ENCODE data around the gene CLTB.

CLTB gene

GRCh38 chr5:176382721-176383120 lies 33.6 kb downstream of the CLTB start:
- DNase-seq (ENCODE audit: low read depth) = no peak

DNA sequence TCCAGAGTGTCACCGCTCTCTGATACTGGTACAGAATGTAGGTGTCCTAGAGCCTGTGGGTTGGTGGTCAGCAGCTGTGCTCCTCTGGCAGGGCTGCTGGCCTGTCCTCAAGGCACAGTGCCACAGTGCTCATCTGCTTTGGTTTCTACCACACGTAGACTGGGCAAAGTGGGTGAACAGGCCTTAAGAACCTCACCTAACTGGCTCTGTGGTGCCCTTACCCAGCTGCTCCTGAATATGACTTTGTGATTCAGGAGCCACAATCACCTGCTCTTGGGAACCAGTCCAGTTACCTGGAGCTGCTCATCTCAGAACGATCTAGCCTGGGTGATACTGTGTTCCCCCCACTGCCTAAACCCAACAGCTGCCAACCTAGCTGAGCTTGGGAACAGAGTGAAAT lies 34.4 kb downstream of the CLTB start:
- no peak for DNase-seq (ENCODE audit: low read depth)

GRCh38 chr5:176381423-176381822 lies 34.9 kb downstream of the CLTB start:
- DNase-seq (ENCODE audit: low read depth) = no peak

- no peak for DNase-seq (ENCODE audit: low read depth)
These were observed 36.5 kb downstream of the CLTB start for GRCh38 chr5:176379881-176380280.

DNA sequence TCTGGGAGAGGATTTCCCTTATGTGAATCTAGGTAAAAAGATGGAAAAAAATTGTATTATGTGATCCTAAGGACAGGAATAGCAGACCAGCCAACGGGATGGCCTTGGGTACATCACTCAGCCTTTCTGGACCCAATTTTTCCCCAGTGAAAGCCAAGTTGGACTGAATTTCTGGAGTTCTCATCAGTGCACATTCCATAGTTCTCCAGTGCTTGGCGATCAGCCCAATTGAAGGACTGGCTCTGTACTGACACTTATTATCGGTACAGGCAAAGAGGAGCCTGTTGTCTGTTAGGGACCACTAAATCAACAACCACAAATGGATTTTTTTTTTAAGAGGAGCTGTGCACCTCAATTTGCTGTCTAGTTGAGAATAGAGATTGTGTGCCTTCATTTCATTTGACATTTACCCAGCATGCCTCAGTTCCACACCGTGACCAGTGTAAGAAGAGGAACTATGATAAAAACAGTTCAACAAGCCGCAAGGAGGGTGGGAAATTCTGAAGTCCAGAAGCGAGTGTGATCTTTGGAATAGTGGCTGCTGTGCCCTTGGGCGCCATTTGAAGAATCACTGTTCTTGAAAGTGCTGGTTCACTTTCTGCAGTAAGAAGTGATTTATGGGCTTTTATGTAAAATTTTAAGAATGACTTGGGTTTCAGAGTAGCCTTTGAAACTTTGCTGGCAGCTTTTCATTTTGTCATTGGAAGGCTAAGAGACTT lies 43.1 kb downstream of the CLTB start:
- DNase-seq (ENCODE audit: low read depth) = no peak

- no peak for DNase-seq (ENCODE audit: low read depth)
These were observed 44.5 kb downstream of the CLTB start for GRCh38 chr5:176371621-176372539.

DNA sequence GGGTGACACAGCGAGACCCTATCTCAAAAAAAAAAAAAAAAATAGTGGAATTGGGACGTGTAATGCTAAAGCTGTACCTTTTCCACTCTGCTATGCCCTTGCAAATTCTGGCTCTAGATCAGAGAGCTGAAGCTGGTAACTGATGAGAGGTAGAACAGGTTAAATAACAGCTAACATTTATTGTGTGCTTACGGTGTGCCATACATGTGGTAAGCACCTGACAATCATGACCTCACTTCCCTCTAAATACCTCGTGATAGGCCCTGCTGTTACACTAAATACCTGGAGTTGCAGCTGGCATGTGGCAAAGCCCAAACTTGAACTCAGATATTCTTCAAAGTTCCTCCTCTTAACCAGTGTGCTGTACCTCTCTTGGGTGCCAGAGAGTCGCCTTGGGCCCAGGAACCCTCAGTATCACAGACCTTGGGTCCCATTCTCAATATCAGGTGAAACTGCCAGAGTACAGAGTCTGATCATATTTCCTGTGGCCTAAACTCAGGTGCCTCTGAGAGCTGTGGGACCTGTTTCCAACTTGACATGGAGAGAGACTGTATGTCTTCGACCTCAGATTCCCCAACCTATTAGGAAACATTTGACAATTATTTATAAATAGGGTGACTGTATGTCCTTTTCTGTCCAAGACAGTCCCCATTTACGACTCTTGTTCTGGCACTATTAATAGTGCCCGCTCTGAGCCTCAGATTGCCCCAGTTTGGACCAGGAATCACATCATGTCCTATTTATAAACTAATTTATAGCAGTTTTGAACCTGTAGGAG lies 46.2 kb downstream of the CLTB start:
- DNase-seq (ENCODE audit: low read depth) = no peak

GRCh38 chr5:176368726-176369125 lies 47.6 kb downstream of the CLTB start:
- DNase-seq (ENCODE audit: low read depth) = no peak

- DNase-seq (ENCODE audit: low read depth) = no peak
These were observed 50.0 kb downstream of the CLTB start for GRCh38 chr5:176366232-176366894.

DNA sequence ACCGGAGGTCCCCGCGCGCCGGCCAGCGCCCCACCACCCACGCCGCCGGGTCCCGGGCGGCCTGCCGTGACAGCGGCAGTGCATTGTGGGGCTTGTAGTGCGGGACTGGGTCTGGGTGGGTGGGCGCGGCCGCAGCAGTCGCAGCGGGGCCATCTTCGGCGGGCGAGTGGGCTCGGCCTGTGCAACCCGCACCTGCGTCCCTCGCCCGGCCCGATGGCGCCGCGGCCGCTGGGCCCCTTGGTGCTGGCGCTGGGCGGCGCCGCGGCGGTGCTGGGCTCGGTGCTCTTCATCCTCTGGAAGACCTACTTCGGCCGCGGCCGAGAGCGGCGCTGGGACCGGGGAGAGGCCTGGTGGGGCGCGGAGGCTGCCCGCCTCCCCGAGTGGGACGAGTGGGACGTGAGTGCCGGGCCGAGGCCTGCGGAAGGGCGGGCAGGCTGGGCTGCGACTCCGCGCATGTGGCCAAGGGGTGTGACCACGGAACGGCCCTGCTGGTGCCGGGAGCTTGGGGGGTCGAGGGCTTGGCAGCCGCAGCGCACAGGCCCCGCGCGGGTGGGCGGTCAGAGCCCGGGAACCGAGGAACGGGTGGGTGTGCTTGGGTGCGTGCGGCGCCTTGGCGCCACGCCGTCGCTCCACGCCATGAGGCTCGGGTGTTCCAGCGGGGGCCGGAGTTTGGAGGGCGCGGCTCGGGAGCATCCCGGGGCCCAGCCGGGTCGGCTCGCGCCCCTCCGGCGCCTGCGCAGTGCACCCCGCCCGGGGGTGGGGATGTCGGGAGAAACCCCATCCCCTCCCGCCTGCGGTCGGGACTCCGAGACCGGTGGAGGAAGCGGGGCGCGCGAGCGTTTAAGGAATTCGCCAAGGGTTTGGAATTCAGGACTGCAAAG lies 50.7 kb downstream of the CLTB start, which contains the start of gene ARL10:
Gene ARL10 (plus strand): TSS at position 137 of the 881 bp plus-strand sequence. CDS start 77 bp downstream, at position 214.
- DNase-seq (ENCODE audit: low read depth) = peak; percentile 42

- no peak for DNase-seq (ENCODE audit: low read depth)
These were observed 51.5 kb downstream of the CLTB start for GRCh38 chr5:176364765-176365350.

DNA sequence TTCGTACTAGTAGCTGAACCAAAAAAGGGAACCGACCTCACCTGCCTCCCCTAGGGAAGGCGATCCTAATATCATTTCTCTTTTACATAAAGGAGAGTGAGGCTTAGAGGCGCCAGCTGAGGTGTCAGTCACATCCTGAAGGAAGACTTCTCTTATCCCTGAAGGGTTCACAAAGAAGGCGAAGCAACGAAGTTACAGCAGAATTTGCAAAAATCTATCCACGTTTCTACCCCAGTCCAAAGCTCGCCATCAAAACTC lies 54.2 kb downstream of the CLTB start:
- no peak for DNase-seq (ENCODE audit: low read depth)

- peak; percentile 86 for DNase-seq (ENCODE audit: low read depth)
These were observed 54.7 kb downstream of the CLTB start, which contains the start of gene KIAA1191 for GRCh38 chr5:176361437-176362232. TSS of gene KIAA1191 (minus strand) at chr5:176361764. CDS start at chr5:176359508, 2,256 bp downstream.

DNA sequence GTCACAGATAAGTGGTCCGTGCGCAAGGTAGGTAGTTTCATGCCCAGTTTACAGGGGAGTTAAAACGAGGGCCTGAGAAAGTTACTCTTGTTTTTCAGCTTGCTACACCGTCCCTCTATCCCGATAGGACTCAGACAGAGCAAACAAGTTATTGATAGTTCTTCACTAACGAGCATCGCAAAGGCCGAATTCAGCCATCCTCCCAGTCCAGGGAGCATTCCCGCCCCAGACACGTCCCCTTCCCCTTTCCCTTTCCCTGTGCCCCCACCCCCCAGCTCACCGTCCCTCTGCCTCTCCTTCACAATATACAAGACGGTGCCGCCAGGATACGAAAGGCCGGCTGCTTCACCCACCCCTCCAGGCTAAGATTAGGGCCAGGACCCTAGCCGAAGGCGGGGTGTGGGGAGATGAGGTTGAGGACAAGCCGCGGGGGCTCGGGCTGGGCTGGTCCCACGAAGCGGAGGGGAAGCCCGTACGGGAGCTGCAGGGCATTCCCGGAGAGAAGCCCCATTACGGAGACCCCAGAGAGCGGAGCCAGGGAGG lies 55.4 kb downstream of the CLTB start:
- no peak for DNase-seq (ENCODE audit: low read depth)

DNA sequence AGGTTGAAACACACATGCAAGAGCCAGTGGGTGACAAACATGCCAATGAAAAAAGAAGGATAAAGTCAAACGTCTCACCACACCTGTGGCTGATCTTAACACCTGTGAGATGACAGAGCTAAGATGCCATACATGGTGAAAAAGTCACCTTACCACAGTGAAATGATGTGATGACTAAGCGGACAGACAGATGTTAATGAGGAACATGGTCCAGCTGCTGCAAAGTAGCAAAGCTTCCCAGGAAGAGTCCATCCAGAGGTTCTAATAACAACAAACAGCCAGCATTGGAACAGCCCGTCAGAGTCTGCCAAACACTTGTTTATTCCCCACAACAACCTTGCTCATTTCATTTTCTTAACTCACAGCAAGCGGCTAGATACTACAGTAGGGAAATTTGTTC lies 56.7 kb downstream of the CLTB start:
- no peak for DNase-seq (ENCODE audit: low read depth)

DNA sequence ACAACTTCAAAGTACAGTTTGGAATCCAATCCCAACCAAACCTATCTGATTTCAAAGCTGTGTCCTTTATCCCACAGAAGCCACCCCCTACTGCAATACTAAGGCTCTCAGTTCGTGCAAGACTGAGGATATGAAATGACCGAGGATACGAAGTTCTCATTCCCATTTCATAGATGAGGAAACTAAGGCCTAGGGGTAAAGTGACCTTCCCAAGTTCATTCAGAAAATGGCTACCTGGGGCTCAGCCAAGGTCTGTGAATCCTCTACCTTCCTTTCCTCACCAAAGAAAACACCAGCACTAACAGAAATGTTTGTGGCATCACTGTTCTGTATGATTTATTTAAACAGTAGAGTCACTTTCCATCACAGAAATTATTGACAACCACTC lies 60.2 kb downstream of the CLTB start:
- no peak for DNase-seq (ENCODE audit: low read depth)

- DNase-seq (ENCODE audit: low read depth) = no peak
These were observed 60.8 kb downstream of the CLTB start for GRCh38 chr5:176355400-176356178.

DNA sequence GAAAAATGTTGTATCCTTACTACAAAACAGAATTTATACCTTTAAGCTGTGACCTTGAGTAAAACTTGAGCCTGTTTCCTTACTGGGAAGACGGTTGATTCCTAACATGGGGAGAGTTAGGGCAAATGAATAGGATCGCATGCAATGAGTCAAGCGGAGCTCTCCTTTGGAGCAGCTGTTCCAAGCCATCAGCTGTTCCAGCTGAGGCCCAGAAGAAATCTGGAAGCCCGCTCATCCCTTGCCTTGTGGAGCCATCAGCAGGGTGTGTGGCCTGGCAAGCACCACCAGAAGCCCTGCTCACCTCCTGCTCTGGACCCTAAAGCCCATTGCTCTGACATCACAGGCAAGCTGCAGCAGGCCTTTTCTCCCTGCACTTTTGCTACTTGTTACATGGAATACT lies 62.8 kb downstream of the CLTB start:
- no peak for DNase-seq (ENCODE audit: low read depth)
